Right atrium auricular region (tissue), 2 donors: Measurements from ENCODE around the gene UBR4. TPM values are rescaled to one million over a fixed set of nuclear protein-coding genes. Genes with fewer than 3 reads are reported as not detected.

Experiments used
- DNase-seq: peaks from one replicate; pipeline ENCODE4 v3.0.0-alpha.2; 2019; ENCODE audit warnings: low spot score
- H3K27ac ChIP-seq, 2 donors: fragments of 200-600 bp; sonication (generic); 1 replicate in 1 of 2; 2 replicates in 1 of 2; pipeline ENCODE4 v1.5.1; 2016 to 2019
- H3K27me3 ChIP-seq, 2 donors: fragments of 200-600 bp; sonication (generic); one replicate each; pipeline versions ENCODE4 v1.5.1 to v1.6.0; 2017 to 2019
- H3K36me3 ChIP-seq: fragments of 200-600 bp; sonication (generic); one replicate; pipeline ENCODE4 v1.5.1; 2016
- H3K4me1 ChIP-seq, 2 donors: fragments of 200-600 bp; sonication (generic); one replicate each; pipeline versions ENCODE4 v1.5.1 to v1.6.0; 2017 to 2019
- H3K4me3 ChIP-seq, 2 donors: fragments of 200-600 bp; sonication (generic); 1 replicate in 1 of 2; 2 replicates in 1 of 2; pipeline ENCODE4 v1.5.1; 2017 to 2019; ENCODE audit warnings: mild to moderate bottlenecking in 1 of 2, moderate library complexity in 1 of 2
- H3K9me3 ChIP-seq, 2 donors: fragments of 200-600 bp; sonication (generic); one replicate each; pipeline ENCODE4 v1.5.1; 2019
- CTCF ChIP-seq, 2 donors: fragments of 200-600 bp; sonication (generic); IDR thresholded peaks; one replicate each; pipeline ENCODE4 v1.5.1; 2019; ENCODE audit warnings: antibody characterized with exemption in 2 of 2
- total RNA-seq, 2 donors: library from RNA; depleted of rRNA; stranded (reverse); fragments of >200 nt; gene quantifications; one replicate each; pipeline ENCODE4 v1.1.0, GENCODE V29; 2016

UBR4 gene
- total RNA-seq, 2 donors from 2014 or later = 75.1 to 88.0 TPM

GRCh38 chr1:19205403-19205802 is 4.7 kb downstream of the UBR4 start:
- no peak overlapping the region for H3K27ac ChIP-seq
- no peak for DNase-seq
- H3K9me3 ChIP-seq = no peaks in the 10 kb centered on the region
- H3K27me3 ChIP-seq = no peaks in the 10 kb centered on the region
- peaks cover 0 to 71% of the 10 kb centered on the region in 2 donors for H3K4me1 ChIP-seq
- no peak overlapping the region for H3K4me3 ChIP-seq
- H3K36me3 ChIP-seq = no peaks in the 10 kb centered on the region
- TF ChIP-seq CTCF (IDR thresholded peaks at IDR 0.05) = no peak

- H3K27me3 ChIP-seq = no peaks in the 10 kb centered on the region
- H3K4me1 ChIP-seq = peaks cover 0 to 71% of the 10 kb centered on the region in 2 donors
These were observed 5.4 kb downstream of the UBR4 start for GRCh38 chr1:19204446-19205266.

GRCh38 chr1:19203440-19203839 is 6.6 kb downstream of the UBR4 start:
- peaks cover 0 to 63% of the 10 kb centered on the region in 2 donors for H3K4me1 ChIP-seq

More at GRCh38 chr1:19204446-19205266, 5.4 kb downstream of the UBR4 start:
- Histone ChIP-seq H3K27ac (no peak overlapping the region), H3K9me3 (no peaks in the 10 kb centered on the region), H3K36me3 (peaks cover 4% of the 10 kb centered on the region), H3K4me3 (no peak overlapping the region)
- no peak for TF ChIP-seq CTCF (IDR thresholded peaks at IDR 0.05)
- no peak for DNase-seq

GRCh38 chr1:19202396-19202795 is 7.7 kb downstream of the UBR4 start:
- H3K27ac ChIP-seq = no peak overlapping the region
- no peak for TF ChIP-seq CTCF (IDR thresholded peaks at IDR 0.05)
- DNase-seq = no peak
- no peaks in the 10 kb centered on the region for H3K27me3 ChIP-seq
- peaks cover 27% of the 10 kb centered on the region for H3K36me3 ChIP-seq
- H3K9me3 ChIP-seq = no peaks in the 10 kb centered on the region
- peaks cover 0 to 53% of the 10 kb centered on the region in 2 donors for H3K4me1 ChIP-seq
- no peak overlapping the region for H3K4me3 ChIP-seq

More at GRCh38 chr1:19203440-19203839, 6.6 kb downstream of the UBR4 start:
- Histone ChIP-seq H3K36me3 (peaks cover 16% of the 10 kb centered on the region), H3K27ac (no peak overlapping the region), H3K27me3 (no peaks in the 10 kb centered on the region), H3K9me3 (no peaks in the 10 kb centered on the region), H3K4me3 (no peak overlapping the region)
- no peak for TF ChIP-seq CTCF (IDR thresholded peaks at IDR 0.05)
- no peak for DNase-seq

- Histone ChIP-seq H3K36me3 (peaks cover 46% of the 10 kb centered on the region), H3K9me3 (no peaks in the 10 kb centered on the region), H3K4me3 (no peak overlapping the region), H3K27ac (no peak overlapping the region), H3K4me1 (peaks cover 0 to 36% of the 10 kb centered on the region in 2 donors), H3K27me3 (no peaks in the 10 kb centered on the region)
- no peak for TF ChIP-seq CTCF (IDR thresholded peaks at IDR 0.05)
- DNase-seq = no peak
These were observed 10.0 kb downstream of the UBR4 start for GRCh38 chr1:19199969-19200604.
